K562 (cell line): ENCODE measurements around the gene SPTSSA. TPM values are rescaled to one million over a fixed set of nuclear protein-coding genes. Genes with fewer than 3 reads are reported as not detected.

Source experiments
- CHCHD3 ChIP-seq: fragments of 250-450 bp; sonication (Bioruptor Pico); IDR thresholded peaks from 2 replicates; pipeline ENCODE4 v2.1.2; 2022; ENCODE audit warnings: mild to moderate bottlenecking
- COPS2 ChIP-seq: fragments of 450-650 bp; conservative IDR thresholded peaks from 2 replicates; pipeline ENCODE4 v1.6.1; 2016; ENCODE audit warnings: mild to moderate bottlenecking, moderate library complexity
- DIDO1 ChIP-seq: fragments of 450-650 bp; IDR thresholded peaks from 2 replicates; pipeline ENCODE4 v1.6.1; 2016; ENCODE audit warnings: low read depth, missing biosample characterization, missing genetic modification characterization
- NCOA4 ChIP-seq: fragments of 450-650 bp; IDR thresholded peaks from 2 replicates; pipeline ENCODE4 v1.6.1; 2018; ENCODE audit warnings: mild to moderate bottlenecking; ENCODE audit not compliant: partially characterized antibody
- NONO ChIP-seq, 2 experiments: fragments of 200-400 bp in 1 of 2; fragments of 450-650 bp in 1 of 2; formaldehyde crosslinking in 1 of 2; IDR thresholded peaks; 2 replicates each; pipeline ENCODE4 v1.6.1; 2017; ENCODE audit warnings: low read depth in 2 of 2, mild to moderate bottlenecking in 2 of 2, moderate library complexity in 2 of 2, low read length in 1 of 2
- PTBP1 ChIP-seq: fragments of 200-400 bp; formaldehyde crosslinking; IDR thresholded peaks from 2 replicates; pipeline ENCODE4 v1.6.1; 2017; ENCODE audit warnings: low read depth, low read length
- SMARCA4 ChIP-seq: fragments of 450-650 bp; IDR thresholded peaks from 2 replicates; pipeline ENCODE4 v1.6.1; 2016
- SRSF9 ChIP-seq: fragments of 200-400 bp; formaldehyde crosslinking; IDR thresholded peaks from 2 replicates; pipeline ENCODE4 v1.6.1; 2017; ENCODE audit warnings: low read depth, low read length, borderline replicate concordance
- TAL1 ChIP-seq: fragments of 450-650 bp; IDR thresholded peaks from 2 replicates; pipeline ENCODE4 v1.6.1; 2016; ENCODE audit warnings: mild to moderate bottlenecking
- TCF7 ChIP-seq: sonication (generic); IDR thresholded peaks from 2 replicates; pipeline ENCODE4 v1.6.1; 2016; ENCODE audit warnings: antibody characterized with exemption, borderline replicate concordance
- ZNF140 ChIP-seq: fragments of 250-450 bp; sonication (Bioruptor Pico); IDR thresholded peaks from 2 replicates; pipeline ENCODE4 v1.8.0; 2021; ENCODE audit warnings: moderate library complexity, mild to moderate bottlenecking, inconsistent platforms
- ZNF23 ChIP-seq: fragments of 250-450 bp; sonication (Bioruptor Pico); IDR thresholded peaks from 2 replicates; pipeline ENCODE4 v1.4.0; 2020; ENCODE audit warnings: mild to moderate bottlenecking
- ZNF253 ChIP-seq: fragments of 250-450 bp; sonication (Bioruptor Pico); conservative IDR thresholded peaks from 2 replicates; pipeline ENCODE4 v1.6.1; 2021; ENCODE audit warnings: mild to moderate bottlenecking
- ZNF316 ChIP-seq: fragments of 450-650 bp; IDR thresholded peaks from 2 replicates; pipeline ENCODE4 v1.6.1; 2016
- ZNF507 ChIP-seq: conservative IDR thresholded peaks from 2 replicates; pipeline ENCODE4 v1.6.1; 2017; ENCODE audit warnings: missing genetic modification characterization, missing compliant biosample characterization
- ZNF583 ChIP-seq: fragments of 250-450 bp; sonication (Bioruptor Pico); IDR thresholded peaks from 2 replicates; pipeline ENCODE4 v1.4.0; 2020
- ZNF76 ChIP-seq: fragments of 250-450 bp; sonication (Bioruptor Pico); IDR thresholded peaks from 2 replicates; pipeline ENCODE4 v1.4.0; 2020; ENCODE audit warnings: mild to moderate bottlenecking, moderate library complexity, borderline replicate concordance
- polyA plus RNA-seq, 8 experiments: library from polyadenylated mRNA; depleted of rRNA in 4 of 8; stranded (reverse) in 5 of 8; unstranded in 3 of 8; fragments of >200 nt; fragmentation: Nextera tagmentation in 2 of 8; fragmentation: Illumina TruSeq in 1 of 8; extraction: Ambion mirVana in 2 of 8; extraction: Trizol in 1 of 8; gene quantifications; 2 replicates each; pipeline versions ENCODE4 v1.2.1 to v1.2.3, GENCODE V29; 2011 to 2014; ENCODE audit warnings: inconsistent platforms in 1 of 8, missing spikeins in 1 of 8
- total RNA-seq, 7 experiments: library from RNA; depleted of rRNA in 6 of 7; stranded (reverse); fragments of >200 nt in 6 of 7; fragmentation: Illumina TruSeq in 2 of 7; extraction: Trizol in 2 of 7; gene quantifications; 2 replicates each; pipeline versions ENCODE4 v1.2.1 to v1.2.3, GENCODE V29; 2011 to 2021; ENCODE audit warnings: low replicate concordance in 1 of 7
- TF ChIP-seq, protein P1 (sequence below): sonication (generic); formaldehyde crosslinking; IDR thresholded peaks from 2 replicates; pipeline ENCODE4 v1.8.1; 2023; ENCODE audit warnings: mild to moderate bottlenecking, missing genetic modification reagents
- TF ChIP-seq, protein P2 (sequence below): fragments of 250-450 bp; sonication (Bioruptor Pico); IDR thresholded peaks from 2 replicates; pipeline ENCODE4 v1.9.0; 2021; ENCODE audit warnings: mild to moderate bottlenecking, inconsistent platforms
- TF ChIP-seq, protein P3 (sequence below): fragments of 450-650 bp; IDR thresholded peaks from 2 replicates; pipeline ENCODE4 v1.7.0; 2016; ENCODE audit warnings: borderline replicate concordance
- TF ChIP-seq, protein P4 (sequence below): fragments of 150-350 bp; IDR thresholded peaks from 2 replicates; pipeline ENCODE4 v1.6.1; 2014; ENCODE audit warnings: low read depth, mild to moderate bottlenecking, low read length, borderline replicate concordance

SPTSSA gene
- total and polyA plus RNA-seq, 9 of the 15 experiments (the other 6 are each of a cell fraction or from before 2014, with no cell fraction given) = 6.8 to 35.7 (median 22.0) TPM

DNA sequence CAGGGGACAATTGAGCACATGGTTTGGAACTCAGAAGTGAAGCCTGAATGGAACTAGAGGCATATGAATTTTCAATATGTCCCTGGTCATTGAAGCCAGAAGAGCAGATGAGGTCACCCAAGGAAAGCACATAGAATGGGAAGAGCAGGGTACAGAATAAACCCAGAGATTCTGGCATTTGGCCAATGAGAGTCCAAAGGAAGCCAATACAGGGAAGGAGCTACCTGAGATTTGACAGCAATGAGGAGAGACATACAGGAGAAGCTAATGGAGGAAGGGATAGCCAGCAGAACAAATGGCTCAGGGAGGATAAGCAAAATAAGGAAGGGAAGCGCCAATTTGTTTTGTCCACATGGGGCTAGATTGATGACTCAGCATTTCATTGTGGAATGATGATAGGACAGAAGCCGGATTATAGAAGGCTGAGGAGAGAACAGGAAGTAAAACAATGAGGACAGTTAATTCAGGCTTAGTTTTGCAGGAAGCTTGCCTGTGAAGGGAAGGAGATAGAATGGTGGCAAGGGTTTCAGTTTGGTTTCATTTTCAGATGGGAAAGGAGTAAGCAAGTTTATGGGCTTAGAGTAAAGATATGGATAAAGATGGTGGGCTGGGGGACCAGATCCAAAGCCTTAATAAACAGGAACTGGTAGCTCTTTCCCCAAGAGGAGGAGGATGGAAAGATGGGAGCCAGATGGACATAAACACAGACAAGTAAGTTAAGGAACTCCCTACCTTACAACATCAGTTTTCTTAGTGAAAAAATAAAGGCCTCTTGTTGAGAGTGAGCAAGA lies 3.2 kb upstream of the SPTSSA start (continued):
- no peak for TF ChIP-seq TCF7
- peak; percentile 89 for TF ChIP-seq SMARCA4
- no peak for TF ChIP-seq ZNF583 (CRISPR knock-in tag)
- no peak for TF ChIP-seq COPS2
- TF ChIP-seq ZNF140 (CRISPR knock-in tag) = no peak
- no peak for TF ChIP-seq ZNF507
- peak; percentile 38; the same call in 1 of the 2 replicates for TF ChIP-seq TAL1
- TF ChIP-seq ZNF23 = no peak
- TF ChIP-seq, protein P1, sequence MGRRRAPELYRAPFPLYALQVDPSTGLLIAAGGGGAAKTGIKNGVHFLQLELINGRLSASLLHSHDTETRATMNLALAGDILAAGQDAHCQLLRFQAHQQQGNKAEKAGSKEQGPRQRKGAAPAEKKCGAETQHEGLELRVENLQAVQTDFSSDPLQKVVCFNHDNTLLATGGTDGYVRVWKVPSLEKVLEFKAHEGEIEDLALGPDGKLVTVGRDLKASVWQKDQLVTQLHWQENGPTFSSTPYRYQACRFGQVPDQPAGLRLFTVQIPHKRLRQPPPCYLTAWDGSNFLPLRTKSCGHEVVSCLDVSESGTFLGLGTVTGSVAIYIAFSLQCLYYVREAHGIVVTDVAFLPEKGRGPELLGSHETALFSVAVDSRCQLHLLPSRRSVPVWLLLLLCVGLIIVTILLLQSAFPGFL = no peak
- no peak for TF ChIP-seq NONO (IDR thresholded peaks at IDR 0.05; ENCODE audit: low read depth in 2 of 2, low read length in 1 of 2)
- peak; percentile 100 for TF ChIP-seq ZNF316
- TF ChIP-seq, protein P2, sequence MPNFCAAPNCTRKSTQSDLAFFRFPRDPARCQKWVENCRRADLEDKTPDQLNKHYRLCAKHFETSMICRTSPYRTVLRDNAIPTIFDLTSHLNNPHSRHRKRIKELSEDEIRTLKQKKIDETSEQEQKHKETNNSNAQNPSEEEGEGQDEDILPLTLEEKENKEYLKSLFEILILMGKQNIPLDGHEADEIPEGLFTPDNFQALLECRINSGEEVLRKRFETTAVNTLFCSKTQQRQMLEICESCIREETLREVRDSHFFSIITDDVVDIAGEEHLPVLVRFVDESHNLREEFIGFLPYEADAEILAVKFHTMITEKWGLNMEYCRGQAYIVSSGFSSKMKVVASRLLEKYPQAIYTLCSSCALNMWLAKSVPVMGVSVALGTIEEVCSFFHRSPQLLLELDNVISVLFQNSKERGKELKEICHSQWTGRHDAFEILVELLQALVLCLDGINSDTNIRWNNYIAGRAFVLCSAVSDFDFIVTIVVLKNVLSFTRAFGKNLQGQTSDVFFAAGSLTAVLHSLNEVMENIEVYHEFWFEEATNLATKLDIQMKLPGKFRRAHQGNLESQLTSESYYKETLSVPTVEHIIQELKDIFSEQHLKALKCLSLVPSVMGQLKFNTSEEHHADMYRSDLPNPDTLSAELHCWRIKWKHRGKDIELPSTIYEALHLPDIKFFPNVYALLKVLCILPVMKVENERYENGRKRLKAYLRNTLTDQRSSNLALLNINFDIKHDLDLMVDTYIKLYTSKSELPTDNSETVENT = no peak
- TF ChIP-seq ZNF76 (CRISPR knock-in tag) = 0 out of 2 replicates have a peak, but pooled peaks have one; percentile 44
- TF ChIP-seq ZNF253 (CRISPR knock-in tag) = no peak
- TF ChIP-seq DIDO1 (tag) = no peak
- no peak for TF ChIP-seq PTBP1
- TF ChIP-seq, protein P3, sequence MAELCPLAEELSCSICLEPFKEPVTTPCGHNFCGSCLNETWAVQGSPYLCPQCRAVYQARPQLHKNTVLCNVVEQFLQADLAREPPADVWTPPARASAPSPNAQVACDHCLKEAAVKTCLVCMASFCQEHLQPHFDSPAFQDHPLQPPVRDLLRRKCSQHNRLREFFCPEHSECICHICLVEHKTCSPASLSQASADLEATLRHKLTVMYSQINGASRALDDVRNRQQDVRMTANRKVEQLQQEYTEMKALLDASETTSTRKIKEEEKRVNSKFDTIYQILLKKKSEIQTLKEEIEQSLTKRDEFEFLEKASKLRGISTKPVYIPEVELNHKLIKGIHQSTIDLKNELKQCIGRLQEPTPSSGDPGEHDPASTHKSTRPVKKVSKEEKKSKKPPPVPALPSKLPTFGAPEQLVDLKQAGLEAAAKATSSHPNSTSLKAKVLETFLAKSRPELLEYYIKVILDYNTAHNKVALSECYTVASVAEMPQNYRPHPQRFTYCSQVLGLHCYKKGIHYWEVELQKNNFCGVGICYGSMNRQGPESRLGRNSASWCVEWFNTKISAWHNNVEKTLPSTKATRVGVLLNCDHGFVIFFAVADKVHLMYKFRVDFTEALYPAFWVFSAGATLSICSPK = no peak
- TF ChIP-seq NCOA4 = no peak
- TF ChIP-seq, protein P4, sequence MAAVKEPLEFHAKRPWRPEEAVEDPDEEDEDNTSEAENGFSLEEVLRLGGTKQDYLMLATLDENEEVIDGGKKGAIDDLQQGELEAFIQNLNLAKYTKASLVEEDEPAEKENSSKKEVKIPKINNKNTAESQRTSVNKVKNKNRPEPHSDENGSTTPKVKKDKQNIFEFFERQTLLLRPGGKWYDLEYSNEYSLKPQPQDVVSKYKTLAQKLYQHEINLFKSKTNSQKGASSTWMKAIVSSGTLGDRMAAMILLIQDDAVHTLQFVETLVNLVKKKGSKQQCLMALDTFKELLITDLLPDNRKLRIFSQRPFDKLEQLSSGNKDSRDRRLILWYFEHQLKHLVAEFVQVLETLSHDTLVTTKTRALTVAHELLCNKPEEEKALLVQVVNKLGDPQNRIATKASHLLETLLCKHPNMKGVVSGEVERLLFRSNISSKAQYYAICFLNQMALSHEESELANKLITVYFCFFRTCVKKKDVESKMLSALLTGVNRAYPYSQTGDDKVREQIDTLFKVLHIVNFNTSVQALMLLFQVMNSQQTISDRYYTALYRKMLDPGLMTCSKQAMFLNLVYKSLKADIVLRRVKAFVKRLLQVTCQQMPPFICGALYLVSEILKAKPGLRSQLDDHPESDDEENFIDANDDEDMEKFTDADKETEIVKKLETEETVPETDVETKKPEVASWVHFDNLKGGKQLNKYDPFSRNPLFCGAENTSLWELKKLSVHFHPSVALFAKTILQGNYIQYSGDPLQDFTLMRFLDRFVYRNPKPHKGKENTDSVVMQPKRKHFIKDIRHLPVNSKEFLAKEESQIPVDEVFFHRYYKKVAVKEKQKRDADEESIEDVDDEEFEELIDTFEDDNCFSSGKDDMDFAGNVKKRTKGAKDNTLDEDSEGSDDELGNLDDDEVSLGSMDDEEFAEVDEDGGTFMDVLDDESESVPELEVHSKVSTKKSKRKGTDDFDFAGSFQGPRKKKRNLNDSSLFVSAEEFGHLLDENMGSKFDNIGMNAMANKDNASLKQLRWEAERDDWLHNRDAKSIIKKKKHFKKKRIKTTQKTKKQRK = no peak
- no peak for TF ChIP-seq CHCHD3 (CRISPR knock-in tag)
- TF ChIP-seq SRSF9 = no peak
